BJ (cell line): ENCODE data around the gene FHIP2A. TPM values are rescaled to one million over a fixed set of nuclear protein-coding genes. Genes with fewer than 3 reads are reported as not detected.

Experiments
- CTCF ChIA-PET: fragments of 350-600 bp; formaldehyde crosslinking; extraction: SDS; loops from one replicate; lab custom pipeline; 2021; ENCODE audit warnings: antibody characterized with exemption, inconsistent platforms; lab: Yijun Ruan, JAX
- POLR2A ChIA-PET: fragments of 300-600 bp; sonication (Branson Sonifier 250); formaldehyde crosslinking; extraction: SDS; loops from one replicate; lab custom pipeline; 2021; ENCODE audit warnings: antibody characterized with exemption; lab: Charles Lee
- DNase-seq: peaks from one replicate; pipeline ENCODE4 v3.0.0-alpha.2; 2011; ENCODE audit warnings: low read depth
- H3K27me3 ChIP-seq: 2 replicates; pipeline ENCODE4 v1.6.0; 2011; ENCODE audit warnings: low read length; ENCODE audit not compliant: control insufficient read depth, insufficient read depth
- H3K36me3 ChIP-seq: 2 replicates; pipeline ENCODE4 v1.5.1; 2011; ENCODE audit warnings: low read length; ENCODE audit not compliant: control insufficient read depth, insufficient read depth
- H3K4me3 ChIP-seq: 2 replicates; pipeline ENCODE4 v1.5.1; 2011; ENCODE audit warnings: low read depth, mild to moderate bottlenecking, control low read depth, low read length
- polyA plus RNA-seq: library from polyadenylated mRNA; depleted of rRNA; stranded (reverse); fragments of >200 nt; gene quantifications from 2 replicates; pipeline ENCODE4 v1.2.3, GENCODE V29; 2011
- TF ChIP-seq, protein P1 (sequence below): IDR thresholded peaks from 2 replicates; pipeline ENCODE4 v1.5.1; 2011; ENCODE audit warnings: low read depth, mild to moderate bottlenecking, control low read depth, inconsistent platforms, low read length, moderate library complexity; ENCODE audit not compliant: insufficient read depth

FHIP2A gene
- polyA plus RNA-seq, 1 experiment, result 13.4 TPM

DNA sequence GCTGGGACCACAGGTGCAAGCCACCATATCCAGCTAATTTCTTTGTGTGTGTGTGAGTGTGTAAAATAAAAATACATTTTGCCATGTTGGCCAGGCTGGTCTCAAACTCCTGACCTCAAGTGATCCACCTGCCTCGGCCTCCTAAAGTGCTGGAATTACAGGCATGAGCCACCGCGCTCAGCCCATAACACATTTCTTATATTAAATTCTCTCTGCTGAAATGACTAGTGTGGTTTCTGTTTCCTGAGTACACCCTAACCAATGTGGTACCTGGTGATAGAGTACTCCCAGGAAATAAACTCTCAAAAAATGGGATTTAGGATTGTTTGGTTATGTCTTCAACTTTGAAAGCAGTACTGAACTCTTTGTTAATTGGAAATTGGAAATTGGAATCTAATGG lies 19.4 kb upstream of the FHIP2A start:
- TF ChIP-seq, protein P1, sequence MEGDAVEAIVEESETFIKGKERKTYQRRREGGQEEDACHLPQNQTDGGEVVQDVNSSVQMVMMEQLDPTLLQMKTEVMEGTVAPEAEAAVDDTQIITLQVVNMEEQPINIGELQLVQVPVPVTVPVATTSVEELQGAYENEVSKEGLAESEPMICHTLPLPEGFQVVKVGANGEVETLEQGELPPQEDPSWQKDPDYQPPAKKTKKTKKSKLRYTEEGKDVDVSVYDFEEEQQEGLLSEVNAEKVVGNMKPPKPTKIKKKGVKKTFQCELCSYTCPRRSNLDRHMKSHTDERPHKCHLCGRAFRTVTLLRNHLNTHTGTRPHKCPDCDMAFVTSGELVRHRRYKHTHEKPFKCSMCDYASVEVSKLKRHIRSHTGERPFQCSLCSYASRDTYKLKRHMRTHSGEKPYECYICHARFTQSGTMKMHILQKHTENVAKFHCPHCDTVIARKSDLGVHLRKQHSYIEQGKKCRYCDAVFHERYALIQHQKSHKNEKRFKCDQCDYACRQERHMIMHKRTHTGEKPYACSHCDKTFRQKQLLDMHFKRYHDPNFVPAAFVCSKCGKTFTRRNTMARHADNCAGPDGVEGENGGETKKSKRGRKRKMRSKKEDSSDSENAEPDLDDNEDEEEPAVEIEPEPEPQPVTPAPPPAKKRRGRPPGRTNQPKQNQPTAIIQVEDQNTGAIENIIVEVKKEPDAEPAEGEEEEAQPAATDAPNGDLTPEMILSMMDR, result no peak
- no peak overlapping the region for H3K4me3 ChIP-seq
- no peaks in the 10 kb centered on the region for H3K36me3 ChIP-seq
- no peak for DNase-seq
- ChIA-PET CTCF (no interaction called here), POLR2A (no interaction called here)
- H3K27me3 ChIP-seq, result no peaks in the 10 kb centered on the region

- no peak overlapping the region for H3K4me3 ChIP-seq
- no peak for DNase-seq
- CTCF ChIA-PET, result interaction anchor here (0.7 kb wide), 1 partner anchor 103 kb away, joined by 3 read pairs; no protein-coding TSS in a partner anchor
- no peaks in the 10 kb centered on the region for H3K36me3 ChIP-seq
- TF ChIP-seq, protein P1, result no peak
- POLR2A ChIA-PET, result no interaction called here
- no peaks in the 10 kb centered on the region for H3K27me3 ChIP-seq
Observed at GRCh38 chr10:114806562-114807391, 14.8 kb upstream of the FHIP2A start.

DNA sequence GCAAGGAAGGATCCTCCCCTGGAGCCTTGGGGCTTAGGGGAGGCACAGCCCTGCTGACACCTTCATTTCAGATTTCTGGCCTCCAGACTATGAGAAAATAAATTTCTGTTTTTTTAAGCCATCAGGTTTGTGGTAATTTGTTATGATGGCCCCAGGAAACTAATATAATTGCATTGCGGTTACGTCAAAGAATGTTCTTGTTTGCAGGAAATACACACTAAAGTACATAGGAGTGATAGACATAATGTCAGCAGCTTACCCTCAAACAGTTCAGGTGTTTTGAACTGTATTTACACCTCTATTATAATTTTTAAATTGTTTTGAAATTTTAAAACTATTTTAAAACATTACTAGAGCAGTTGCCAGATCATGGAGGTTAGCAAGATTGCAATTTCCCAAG lies 12.6 kb upstream of the FHIP2A start:
- no peak for DNase-seq
- ChIA-PET POLR2A (no interaction called here), CTCF (no interaction called here)
- TF ChIP-seq, protein P1, result no peak
- Histone ChIP-seq H3K27me3 (no peaks in the 10 kb centered on the region), H3K4me3 (no peak overlapping the region), H3K36me3 (no peaks in the 10 kb centered on the region)

DNA sequence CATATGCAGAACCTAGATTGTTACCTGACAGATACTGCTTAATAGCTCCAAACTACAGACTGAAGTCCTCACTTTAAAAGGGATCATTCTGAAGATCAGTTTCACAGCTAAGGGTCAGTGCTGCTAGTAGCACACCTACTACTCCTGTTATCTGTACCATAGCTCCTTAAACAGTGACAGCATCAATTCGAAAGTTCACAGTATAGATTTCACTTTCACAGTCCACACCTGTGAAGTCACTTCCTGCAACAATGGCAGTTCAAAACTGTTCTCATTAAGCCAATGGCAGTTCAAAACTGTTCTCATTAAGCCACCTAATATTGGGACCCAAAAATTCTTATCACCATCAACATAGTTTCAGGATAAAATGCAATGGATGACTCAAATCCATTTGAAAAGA lies 10.7 kb upstream of the FHIP2A start:
- CTCF ChIA-PET, result interaction anchor here (1.2 kb wide), 1 partner anchor 11 kb away, joined by 4 read pairs; the partner anchor contains the start of gene FHIP2A
- TF ChIP-seq, protein P1, result no peak
- Histone ChIP-seq H3K36me3 (no peaks in the 10 kb centered on the region), H3K4me3 (no peak overlapping the region), H3K27me3 (no peaks in the 10 kb centered on the region)
- DNase-seq, result no peak
- POLR2A ChIA-PET, result no interaction called here

DNA sequence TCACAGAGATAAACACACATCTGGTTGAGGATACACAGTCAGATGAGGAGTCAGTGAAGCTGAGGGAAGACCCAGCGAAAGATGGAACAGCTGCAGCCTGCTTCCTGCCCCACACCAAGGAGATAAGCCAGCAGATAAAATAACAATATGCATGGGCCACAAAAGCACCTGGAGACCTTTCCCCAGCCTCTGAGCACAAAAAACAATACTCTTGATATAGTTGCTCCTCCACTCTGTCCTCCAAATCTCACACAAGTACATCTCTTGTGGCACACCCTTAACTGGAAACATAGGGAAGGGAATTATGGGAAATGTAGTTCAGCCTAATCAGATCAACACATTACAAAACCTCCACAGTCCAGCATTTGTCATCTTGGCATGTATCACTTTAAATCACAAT lies 9.7 kb upstream of the FHIP2A start:
- no peak for DNase-seq
- Histone ChIP-seq H3K27me3 (no peaks in the 10 kb centered on the region), H3K4me3 (no peak overlapping the region), H3K36me3 (no peaks in the 10 kb centered on the region)
- TF ChIP-seq, protein P1, result no peak
- POLR2A ChIA-PET, result no interaction called here
- CTCF ChIA-PET, result interaction anchor here (1.0 to 2.4 kb wide), 2 partner anchors 10 to 11 kb away, joined by 3 to 13 read pairs; partner anchors contain the start of gene FHIP2A
